GM13977 (cell line): ENCODE measurements around the gene CXCR2.
"Not testable (repeated sequence)": the region's sequence is repeated elsewhere in the genome, so short reads cannot be mapped to it uniquely, and the experiment has no call there.

Experiments used
- DNase-seq: peaks from one replicate; pipeline ENCODE4 v3.0.0; 2012; ENCODE audit warnings: low spot score
- CTCF ChIP-seq: IDR thresholded peaks from 2 replicates; pipeline ENCODE4 v1.5.1; 2012; ENCODE audit warnings: mild to moderate bottlenecking, control low read depth; ENCODE audit not compliant: insufficient read depth; ENCODE audit errors: extremely low read depth, missing control alignments
- in situ Hi-C: fragments of 300-500 bp; cut with MboI; formaldehyde crosslinking; loops from one replicate; pipeline ENCODE4 v1.12.0; 2022; ENCODE audit warnings: low sequenced_read_pairs, low pct_unique_long_range_greater_than_20kb, mixed read lengths, inconsistent platforms; ENCODE audit not compliant: unreplicated experiment

Gene CXCR2

GRCh38 chr2:218168635-218169462 is 43.0 kb downstream of the CXCR2 start:
- peak; percentile 70 for DNase-seq
- in situ Hi-C loops, result no loop called here
- TF ChIP-seq CTCF, result peak; percentile 75

- DNase-seq, result no peak
- in situ Hi-C loops, result no loop called here
- no peak for TF ChIP-seq CTCF
These were observed 44.1 kb downstream of the CXCR2 start for GRCh38 chr2:218169757-218170546.

- DNase-seq, in situ Hi-C loops: not testable (repeated sequence)
These were observed 45.9 kb downstream of the CXCR2 start for GRCh38 chr2:218171744-218172143.

GRCh38 chr2:218172845-218173244 is 47.0 kb downstream of the CXCR2 start:
- in situ Hi-C loops, result no loop called here
- TF ChIP-seq CTCF, result no peak
- no peak for DNase-seq

- no peak for TF ChIP-seq CTCF
- in situ Hi-C loops, result no loop called here
- no peak for DNase-seq
These were observed 54.0 kb downstream of the CXCR2 start for GRCh38 chr2:218179782-218180181.

- TF ChIP-seq CTCF, result no peak
- in situ Hi-C loops, result no loop called here
- no peak for DNase-seq
These were observed 54.8 kb downstream of the CXCR2 start for GRCh38 chr2:218180467-218181114.
